GOT3 (cell line): ENCODE results near the gene CFAP57.

Experiments used
- DNase-seq: peaks from one replicate; lab custom pipeline; 2025; ENCODE audit warnings: mixed read lengths; lab: John Stamatoyannopoulos, UW

The CFAP57 gene

DNA sequence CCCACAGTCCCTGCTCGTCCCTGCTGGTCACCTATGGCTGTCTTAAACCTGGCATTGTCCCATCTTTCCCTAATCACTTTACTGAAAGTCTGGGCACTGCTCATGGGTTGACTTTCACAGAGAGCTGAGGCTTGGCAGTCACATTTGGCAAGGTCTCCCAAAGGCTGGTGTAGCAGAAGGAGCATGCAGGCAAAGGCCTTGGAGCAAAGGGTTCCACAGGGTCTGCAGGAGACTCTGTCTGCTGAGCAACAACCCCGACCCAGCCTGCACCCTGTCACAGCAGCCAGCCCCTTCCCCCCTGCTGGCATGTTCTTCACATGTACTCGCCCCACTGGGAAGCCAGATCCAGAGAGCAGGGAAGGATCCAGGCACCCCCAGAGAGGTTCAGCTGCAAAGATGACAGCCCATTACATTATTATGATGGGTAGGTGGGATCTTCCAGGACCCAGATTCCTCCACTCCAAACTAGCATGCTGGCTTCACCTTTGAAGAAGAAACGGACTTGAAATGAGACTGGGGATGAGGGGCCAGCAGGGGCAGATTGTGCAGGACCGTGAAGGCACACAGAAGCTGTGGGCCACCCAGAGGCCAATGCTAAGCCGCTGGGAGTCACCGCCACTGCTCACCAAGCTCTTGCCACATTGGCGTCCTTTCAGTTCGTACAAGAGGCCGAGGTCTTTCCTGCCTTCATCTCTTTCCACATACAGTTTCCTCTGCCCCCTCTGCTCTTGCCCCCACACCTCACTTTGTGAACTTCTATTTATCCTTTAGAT lies 83.5 kb downstream of the CFAP57 start:
- no peak for DNase-seq

DNA sequence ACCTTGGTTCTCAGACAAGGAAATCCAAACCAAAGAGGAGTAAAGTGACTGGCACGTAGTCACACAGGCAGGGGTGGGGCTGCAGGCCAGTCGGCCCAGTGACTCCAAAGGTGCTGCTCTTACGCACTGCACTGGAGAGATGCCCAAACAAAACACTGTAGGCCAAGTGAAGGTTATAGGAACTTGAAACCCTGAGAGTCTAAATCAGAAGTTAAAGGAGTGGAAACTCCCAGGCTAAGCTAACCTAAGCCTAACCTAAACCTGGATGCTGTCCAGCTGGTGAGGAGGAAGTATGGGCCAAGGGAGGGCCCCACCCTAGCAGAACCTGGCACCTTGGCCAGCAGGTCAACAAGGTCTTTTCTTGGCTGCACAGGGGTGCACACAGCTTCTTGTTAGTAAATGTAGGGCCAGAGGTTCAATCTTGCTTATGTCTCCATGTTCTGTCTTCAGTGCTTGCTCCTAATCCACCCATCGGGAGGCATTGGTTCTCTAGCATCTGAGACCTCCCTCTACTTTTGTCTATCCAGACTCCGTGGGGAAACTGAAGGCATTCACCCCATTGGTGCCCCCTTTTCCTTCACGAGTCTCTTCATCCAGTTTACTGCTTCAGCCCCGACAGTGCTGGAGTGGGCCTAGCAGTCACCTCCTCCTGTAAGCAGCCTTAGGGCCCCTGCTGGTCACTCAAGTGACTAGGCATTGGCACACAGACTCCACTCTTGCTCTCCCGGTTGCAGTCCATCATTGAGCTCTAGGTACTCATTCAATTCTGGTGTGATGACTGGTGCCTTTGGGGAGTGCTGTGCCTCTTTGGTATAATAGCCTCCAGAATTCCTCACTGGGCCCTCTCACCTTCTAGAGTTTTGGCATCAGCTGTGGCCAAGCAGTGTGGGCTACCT lies 84.8 kb downstream of the CFAP57 start:
- DNase-seq, result no peak

DNA sequence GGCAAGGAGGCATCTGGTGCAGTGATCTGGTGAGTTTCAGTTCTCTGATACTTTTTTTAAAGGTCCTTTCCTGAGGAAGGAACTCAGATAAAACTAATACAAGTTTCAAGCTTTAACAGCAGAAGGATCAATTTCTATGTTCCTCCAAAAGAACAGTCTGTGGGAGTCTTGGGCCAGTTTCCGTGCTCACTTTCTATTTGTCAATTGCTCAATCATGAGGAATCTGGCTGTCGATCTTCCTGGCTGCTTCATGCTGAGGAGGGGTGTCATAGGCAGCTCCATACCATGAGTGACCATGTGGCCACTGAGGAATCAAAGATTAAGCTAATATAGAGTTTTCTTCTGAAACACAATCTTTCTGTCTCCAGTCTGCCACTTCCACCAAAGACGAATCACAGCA lies 86.2 kb downstream of the CFAP57 start:
- no peak for DNase-seq

DNA sequence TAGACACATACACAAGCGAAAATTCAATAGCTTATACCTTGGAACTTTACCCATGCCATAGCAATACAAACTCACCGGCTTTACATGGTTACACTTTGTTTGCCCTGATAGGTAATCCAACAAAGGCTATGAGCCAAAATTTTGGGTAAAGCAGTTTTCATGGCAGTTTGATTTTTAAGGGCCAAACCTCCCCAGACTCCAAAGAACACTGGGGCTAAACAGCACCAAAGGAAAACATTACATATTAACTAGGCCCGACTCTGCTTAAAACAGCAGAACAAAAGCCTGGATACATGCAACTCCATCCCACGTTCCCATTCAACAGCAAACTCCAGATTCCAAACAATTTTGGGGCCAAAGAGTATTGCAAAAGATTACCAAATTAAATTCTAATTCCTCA lies 93.3 kb downstream of the CFAP57 start:
- DNase-seq, result no peak

DNA sequence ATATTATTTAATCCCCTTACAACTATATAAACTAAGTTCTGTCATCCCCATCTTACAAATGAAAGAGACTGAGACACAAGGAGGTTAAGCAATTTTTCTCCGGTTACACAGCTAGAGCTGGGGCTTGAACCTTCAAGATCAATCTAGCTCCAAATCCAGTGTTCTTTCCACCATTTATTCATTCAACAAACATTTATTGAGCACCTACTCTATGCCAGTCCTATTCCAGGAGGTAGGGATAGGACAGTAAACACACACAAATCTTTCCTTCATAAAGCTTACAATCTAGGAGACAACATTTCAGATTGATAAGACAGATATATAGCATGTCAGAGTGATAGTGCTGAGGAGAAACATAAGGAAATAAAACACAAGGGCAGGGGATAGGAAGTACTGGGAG lies 94.8 kb downstream of the CFAP57 start:
- DNase-seq, result no peak

DNA sequence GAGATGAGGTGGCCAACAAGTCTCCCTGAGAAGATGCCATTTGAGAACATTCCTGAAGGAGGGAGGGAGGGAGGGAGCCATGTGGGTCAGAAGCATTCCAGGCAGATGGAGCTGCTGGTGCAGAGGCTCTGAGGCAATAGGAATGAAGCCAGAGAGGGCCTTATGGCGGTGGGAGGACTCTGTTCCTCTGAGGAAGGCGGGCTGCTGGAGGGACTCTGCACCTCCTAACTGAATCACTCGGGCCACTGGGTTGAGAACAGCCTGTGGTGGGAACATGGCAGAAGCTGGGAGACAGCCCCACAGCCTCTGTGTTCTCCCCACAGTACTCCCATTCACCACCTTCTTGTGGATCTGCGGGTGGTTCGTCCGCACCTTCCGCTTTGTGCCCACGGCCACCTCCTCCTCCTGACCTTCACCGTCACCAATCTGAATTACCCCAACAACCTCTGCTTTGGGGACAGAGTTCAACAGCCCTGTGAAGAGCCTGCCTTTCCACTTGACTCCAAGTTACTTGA lies 95.2 kb downstream of the CFAP57 start:
- no peak for DNase-seq

DNA sequence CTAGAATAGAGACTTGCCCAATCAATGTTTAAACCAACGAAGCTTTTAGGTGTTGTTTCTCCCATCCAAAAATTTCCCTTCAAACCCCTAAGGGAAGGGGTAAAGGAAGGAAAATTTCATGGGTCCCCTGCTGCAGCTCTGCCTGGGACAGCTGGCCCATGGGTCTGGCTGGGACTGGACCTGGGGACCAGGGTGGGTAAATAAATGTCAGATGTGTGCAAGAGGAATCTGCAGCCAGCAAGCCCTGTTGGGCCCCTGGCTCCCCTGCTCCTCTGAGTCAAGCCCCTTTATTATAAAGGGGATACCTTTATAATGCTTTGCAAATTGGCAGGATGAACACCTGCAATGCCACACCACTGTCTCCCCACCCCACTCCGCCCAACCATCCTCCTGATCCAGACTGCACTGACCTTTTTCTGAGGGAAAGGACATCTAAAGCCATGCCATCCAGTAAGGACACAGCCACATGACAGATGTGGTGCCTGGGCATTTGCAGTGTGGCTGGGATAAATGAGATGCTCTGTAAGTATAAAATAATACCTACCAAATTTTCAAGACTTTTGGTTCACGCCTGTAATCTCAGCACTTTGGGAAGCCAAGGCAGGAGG lies 95.8 kb downstream of the CFAP57 start:
- DNase-seq, result no peak

DNA sequence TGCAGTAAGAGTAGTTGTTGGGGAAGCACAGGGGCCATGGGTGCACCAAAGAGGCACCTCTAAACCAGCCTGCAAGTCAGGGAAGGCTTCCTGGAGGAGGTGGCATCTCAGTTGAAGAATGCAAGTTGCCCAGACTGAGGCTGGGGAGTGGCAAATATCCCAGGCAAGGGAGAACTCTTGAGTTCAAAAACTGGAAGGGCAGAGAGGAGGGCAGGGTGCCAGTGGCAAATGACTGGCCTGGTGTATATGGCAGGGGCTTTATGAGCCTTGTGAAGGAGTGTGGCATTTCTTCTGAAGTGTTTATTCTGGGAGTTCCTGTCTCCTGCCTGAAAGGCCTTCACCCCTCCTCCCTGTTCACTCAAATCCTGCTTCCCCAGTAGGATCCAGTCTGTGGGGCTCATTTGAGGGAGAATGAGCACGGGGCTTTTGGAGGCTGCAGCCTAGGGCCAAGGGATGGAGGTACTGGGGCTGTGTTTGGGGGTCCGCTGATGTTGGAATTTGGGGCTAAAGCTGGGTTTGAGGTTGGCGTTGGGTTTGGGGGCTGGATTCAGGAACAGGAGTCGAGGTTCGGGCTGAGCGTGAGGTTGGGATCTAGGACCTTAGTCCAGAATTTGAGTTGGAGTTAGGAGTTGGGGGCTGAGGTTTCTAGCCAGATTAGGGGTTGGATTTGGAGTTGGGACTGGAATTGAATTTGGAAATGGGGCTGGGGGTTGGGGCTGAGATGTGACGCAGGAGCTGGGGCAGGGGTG lies 97.7 kb downstream of the CFAP57 start, which contains the start of gene TMEM125:
Gene TMEM125, plus strand, starts transcription at position 357 of the 749 bp plus-strand sequence. CDS start 2,740 bp downstream, outside the sequence.
- DNase-seq, result no peak

DNA sequence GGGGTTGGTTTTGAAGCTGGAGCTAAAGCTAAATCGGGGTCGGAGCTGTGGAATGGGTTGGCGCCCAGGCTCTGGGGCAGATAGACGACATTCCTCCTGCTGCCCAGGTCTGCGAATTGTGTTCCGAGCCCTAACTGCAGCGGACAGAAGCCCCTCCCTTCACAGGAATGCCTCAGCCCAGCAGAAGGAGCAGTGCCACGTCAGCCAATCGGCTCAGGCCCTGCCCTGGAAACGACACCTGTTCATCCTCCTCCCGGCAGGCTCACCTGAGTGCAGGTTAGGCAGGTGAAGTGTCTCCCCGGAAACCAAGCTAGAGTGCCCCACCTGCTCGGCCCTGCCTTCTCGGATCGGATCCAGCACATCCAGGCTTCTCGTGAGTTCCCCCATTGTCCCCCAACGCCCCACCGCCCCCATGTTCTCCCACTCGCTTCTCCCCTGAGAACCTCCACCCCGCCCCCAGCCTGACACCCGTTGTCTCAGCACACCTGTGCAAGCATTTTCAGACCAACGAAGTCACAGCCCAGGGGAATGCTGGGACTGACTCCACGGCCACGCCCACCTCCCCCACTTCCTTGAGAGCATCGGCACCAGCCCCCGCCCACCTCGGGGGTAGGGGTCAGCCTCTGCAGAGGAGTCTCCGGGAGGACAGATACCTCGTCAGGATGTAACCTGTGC lies 98.4 kb downstream of the CFAP57 start:
- DNase-seq, result no peak

DNA sequence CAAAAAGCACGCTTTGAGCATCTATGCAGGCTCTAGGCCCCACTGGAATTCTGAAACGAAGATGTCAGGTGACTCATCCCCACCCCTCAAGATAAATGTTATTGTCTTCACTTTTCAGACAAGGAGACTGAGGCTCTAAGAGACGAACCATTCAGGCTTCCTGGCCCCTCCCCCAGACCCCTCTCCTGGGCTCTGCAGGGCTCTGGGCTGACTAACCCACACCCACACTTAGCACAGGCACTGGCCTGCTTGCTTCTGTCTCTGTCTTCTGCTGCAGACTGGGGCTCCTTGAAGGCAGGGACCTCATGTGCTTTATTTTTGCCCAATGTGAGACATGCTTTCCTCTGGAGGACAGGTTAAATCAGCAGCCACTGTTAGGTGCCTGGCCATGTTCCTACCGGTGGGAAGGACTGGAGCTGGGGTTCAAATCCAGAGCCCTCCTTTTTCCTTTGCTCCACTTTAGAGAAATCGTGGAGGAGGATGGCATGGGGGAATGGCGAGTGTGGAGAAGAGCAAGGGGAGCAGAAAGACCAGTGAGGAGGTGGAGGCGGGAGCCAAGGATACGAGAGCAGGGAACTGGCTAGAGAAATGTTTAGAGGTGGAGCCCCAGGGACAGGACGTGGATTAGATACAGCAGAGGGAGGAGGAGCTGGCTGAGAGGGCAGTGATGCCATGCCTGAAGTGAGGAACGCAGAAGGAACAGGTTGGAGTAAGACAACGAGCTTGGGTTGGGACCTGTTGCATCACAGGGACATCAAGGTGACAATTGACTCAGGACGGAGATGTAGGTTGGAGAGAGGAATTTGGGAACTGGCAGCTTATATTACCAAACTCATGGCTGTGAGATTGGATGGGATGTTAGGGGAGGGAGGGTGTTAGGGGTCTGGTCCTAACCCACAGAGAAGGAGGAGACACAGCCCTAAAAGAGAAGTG lies 99.3 kb downstream of the CFAP57 start:
- DNase-seq, result no peak

DNA sequence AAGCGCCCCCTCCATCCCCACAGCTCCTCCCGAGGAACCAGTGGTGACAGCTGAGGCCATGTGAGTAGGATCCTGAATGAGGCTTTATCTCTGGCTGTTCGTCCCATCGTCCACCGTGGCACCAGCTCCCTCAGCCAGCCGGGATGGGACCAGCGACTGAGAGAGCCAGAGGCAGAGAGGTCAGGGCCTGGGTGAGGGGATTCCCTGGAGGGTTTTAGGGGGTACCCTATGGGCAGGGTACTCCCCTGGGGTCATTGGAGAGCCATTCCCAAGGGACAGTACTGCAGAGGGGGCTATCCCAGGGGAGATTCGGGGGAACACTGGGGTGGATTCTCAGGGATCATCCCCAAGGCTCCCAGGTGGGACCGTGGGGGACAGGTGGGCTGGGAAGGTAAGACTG lies 100.0 kb downstream of the CFAP57 start:
- DNase-seq, result no peak

DNA sequence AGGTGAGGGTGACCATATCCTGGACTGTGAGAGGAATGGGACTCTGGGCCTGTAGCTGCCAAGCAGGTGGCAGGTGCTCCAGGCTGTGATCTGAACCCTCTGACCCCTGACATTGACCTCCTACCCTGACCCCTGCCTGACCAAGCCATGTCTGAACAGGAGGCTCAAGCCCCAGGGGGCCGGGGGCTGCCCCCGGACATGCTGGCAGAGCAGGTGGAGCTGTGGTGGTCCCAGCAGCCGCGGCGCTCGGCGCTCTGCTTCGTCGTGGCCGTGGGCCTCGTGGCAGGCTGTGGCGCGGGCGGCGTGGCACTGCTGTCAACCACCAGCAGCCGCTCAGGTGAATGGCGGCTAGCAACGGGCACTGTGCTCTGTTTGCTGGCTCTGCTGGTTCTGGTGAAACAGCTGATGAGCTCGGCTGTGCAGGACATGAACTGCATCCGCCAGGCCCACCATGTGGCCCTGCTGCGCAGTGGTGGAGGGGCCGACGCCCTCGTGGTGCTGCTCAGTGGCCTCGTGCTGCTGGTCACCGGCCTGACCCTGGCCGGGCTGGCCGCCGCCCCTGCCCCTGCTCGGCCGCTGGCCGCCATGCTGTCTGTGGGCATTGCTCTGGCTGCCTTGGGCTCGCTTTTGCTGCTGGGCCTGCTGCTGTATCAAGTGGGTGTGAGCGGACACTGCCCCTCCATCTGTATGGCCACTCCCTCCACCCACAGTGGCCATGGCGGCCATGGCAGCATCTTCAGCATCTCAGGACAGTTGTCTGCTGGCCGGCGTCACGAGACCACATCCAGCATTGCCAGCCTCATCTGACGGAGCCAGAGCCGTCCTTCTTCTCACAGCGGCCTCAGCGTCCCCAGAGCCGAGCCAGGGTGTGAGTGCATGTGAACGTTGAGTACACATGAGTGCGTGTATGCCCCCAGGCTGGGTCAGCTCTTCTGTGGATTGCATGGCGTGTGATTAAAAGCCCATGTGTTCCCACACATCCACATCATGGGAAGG lies 100.7 kb downstream of the CFAP57 start:
- no peak for DNase-seq

DNA sequence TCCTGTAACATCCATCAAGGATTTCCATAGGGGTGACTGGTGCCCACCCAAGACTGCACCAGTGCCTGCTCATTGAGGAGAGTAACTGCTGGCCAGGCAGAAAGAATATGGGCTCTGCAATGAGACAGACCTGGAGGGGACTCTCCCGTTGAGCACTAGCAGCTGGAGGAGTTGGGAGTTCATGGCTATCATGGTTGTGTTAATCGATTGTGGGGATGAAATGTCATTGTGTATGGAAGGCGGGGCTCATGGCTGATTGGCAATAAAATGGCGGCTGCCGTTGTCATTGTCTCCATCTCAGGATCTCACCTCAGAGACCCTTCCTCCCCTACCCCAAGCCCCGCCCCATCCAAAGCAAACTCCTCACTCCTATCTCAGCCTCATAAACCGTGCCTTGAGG lies 101.6 kb downstream of the CFAP57 start:
- no peak for DNase-seq

DNA sequence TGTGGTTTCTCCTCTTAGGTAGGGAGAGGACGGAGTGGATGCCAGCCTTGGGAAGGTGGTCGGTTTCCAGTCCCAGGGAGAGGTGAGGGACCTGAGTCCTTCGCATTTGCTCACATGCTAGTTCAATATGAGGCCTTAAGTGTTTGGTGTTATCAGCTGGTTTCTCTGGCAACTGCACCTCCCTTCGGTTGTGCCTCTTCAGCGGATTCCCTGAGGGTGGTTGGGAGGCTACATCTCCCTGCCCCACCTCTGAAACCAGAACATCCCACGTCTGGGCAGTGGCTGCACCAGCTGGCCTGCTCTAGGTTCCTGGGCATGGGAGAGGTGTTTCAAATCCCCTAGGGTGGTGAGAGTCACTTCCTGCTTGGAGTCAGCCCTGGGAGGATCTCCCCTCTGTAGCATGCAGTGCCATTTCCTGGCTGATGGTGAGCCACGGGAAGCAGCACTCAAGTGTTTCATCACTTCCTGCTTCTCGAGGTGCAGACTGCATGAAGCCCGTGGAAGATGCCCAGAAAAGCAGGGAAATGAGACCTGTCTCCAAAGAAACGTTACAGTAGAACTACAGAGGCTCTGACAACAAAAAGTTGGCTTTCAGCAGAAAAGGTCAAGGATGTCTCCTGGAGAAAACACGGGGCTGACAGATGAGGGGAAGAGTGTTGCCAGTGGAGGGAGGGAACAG lies 102.1 kb downstream of the CFAP57 start:
- no peak for DNase-seq

DNA sequence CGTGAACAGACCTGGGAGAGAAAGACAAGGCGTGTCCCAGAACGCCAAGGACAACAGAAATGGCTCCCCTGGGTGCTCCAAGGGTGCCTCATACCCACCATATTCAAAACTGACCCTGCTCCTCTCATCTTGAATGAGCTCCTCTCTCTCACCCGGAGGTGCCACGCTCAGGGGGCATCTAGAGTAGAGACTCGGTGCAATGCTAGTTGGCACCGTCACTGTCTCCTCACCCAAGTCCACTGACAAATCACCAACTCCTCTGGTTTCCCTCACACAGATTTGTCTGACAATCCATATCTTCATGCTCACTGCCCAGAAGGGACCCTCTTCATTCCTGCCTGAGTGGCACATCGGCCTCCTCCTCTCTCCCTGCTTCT lies 102.7 kb downstream of the CFAP57 start:
- DNase-seq, result no peak

DNA sequence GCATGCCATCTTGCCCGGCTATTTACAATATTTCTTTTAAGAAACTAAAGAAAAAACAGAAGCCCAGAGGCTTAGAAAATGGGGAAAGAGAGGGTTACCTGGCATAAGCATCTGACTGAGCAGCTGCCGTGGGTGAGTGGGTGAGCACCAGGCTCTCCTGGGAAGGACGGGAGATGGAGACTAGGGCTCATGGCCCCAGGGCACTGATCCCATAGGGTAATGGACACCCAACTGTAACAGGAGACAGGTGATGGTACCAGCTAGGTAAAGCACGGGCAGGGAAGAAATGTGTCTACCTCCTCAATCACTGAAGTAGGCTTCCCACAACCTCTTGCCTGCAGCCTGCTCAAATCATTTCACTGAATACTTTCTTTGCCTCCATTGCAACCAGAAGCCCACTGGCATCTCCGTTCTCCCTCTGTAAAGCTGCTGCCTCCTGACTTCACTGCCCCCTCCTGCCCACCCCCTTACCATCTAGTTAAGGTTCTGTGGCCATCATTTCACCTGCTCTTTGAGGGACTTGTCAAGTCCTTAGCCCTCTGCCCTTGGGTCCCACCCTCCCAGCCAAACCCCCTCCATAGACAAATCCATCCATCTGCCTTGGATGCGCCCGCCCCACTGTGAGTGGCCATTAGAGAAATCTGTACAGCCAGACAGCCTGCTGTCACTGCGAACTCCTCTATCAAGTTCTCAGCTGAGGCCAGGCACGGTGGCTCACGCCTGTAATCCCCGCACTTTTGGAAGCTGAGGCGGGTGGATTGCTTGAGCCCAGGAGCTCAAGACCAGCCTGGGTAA lies 103.9 kb downstream of the CFAP57 start:
- DNase-seq, result no peak

DNA sequence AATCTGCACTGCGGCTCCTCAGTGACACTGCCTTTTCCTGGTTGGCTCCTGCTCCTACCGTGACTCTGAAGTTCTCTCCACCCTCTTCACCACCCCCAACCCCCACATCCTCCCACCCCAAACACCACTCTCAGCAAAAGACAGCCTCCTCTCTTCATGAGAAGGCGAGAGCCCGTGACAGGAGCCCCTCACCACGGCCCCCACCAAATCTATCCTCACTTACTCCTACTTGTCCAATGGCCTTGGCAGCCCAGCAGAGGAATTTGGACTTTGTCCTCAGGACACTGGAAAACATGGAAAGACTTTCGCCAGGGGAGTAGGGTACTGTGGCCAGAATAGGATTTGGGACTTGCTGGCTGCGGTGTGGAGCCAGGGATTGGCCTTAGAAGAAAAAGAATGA lies 104.5 kb downstream of the CFAP57 start:
- no peak for DNase-seq
